Measurements from ENCODE around the gene COL7A1.

GRCh38 chr3:48514431-48515227 lies 80.5 kb downstream of the COL7A1 start:
- no peak for TF ChIP-seq CTCF (conservative IDR thresholded peaks at IDR 0.05; ENCODE audit: low read depth in 2 of 2)
- TF ChIP-seq STAT1 (IDR thresholded peaks at IDR 0.05; ENCODE audit: unreplicated experiment): no peak
- TF ChIP-seq EZH2 (IDR thresholded peaks at IDR 0.05; ENCODE audit: low read depth, unreplicated experiment): no peak
- no peak for TF ChIP-seq POLR2AphosphoS5 (IDR thresholded peaks at IDR 0.05; ENCODE audit: low read depth)
- TF ChIP-seq, protein P1, sequence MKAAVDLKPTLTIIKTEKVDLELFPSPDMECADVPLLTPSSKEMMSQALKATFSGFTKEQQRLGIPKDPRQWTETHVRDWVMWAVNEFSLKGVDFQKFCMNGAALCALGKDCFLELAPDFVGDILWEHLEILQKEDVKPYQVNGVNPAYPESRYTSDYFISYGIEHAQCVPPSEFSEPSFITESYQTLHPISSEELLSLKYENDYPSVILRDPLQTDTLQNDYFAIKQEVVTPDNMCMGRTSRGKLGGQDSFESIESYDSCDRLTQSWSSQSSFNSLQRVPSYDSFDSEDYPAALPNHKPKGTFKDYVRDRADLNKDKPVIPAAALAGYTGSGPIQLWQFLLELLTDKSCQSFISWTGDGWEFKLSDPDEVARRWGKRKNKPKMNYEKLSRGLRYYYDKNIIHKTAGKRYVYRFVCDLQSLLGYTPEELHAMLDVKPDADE (IDR thresholded peaks at IDR 0.05): no peak
- no peak for TF ChIP-seq EZH2phosphoT487 (IDR thresholded peaks at IDR 0.05; ENCODE audit: unreplicated experiment)
- TF ChIP-seq NANOG (IDR thresholded peaks at IDR 0.05; ENCODE audit: borderline replicate concordance): no peak
- TF ChIP-seq, protein P2, sequence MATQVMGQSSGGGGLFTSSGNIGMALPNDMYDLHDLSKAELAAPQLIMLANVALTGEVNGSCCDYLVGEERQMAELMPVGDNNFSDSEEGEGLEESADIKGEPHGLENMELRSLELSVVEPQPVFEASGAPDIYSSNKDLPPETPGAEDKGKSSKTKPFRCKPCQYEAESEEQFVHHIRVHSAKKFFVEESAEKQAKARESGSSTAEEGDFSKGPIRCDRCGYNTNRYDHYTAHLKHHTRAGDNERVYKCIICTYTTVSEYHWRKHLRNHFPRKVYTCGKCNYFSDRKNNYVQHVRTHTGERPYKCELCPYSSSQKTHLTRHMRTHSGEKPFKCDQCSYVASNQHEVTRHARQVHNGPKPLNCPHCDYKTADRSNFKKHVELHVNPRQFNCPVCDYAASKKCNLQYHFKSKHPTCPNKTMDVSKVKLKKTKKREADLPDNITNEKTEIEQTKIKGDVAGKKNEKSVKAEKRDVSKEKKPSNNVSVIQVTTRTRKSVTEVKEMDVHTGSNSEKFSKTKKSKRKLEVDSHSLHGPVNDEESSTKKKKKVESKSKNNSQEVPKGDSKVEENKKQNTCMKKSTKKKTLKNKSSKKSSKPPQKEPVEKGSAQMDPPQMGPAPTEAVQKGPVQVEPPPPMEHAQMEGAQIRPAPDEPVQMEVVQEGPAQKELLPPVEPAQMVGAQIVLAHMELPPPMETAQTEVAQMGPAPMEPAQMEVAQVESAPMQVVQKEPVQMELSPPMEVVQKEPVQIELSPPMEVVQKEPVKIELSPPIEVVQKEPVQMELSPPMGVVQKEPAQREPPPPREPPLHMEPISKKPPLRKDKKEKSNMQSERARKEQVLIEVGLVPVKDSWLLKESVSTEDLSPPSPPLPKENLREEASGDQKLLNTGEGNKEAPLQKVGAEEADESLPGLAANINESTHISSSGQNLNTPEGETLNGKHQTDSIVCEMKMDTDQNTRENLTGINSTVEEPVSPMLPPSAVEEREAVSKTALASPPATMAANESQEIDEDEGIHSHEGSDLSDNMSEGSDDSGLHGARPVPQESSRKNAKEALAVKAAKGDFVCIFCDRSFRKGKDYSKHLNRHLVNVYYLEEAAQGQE (IDR thresholded peaks at IDR 0.05; ENCODE audit: unreplicated experiment): no peak
- no peak for TF ChIP-seq JUNB (IDR thresholded peaks at IDR 0.05; ENCODE audit: unreplicated experiment)
- TF ChIP-seq CREB1 (CRISPR knock-in tag; IDR thresholded peaks at IDR 0.05; ENCODE audit: low read depth): no peak
